Stimulated activated naive CD8-positive, alpha-beta T cell treated with anti-CD3 and anti-CD28 coated beads, Interleukin-15, amount 100 ng/mL, for 72 hours (primary cell): Measurements from ENCODE around the gene AFF2.
"Not testable (repeated sequence)": the region's sequence is repeated elsewhere in the genome, so short reads cannot be mapped to it uniquely, and the experiment has no call there.

Experiments
- ATAC-seq: fragments of 150-1000 bp; cut with Tn5 transposase; 2 replicates; pipeline ENCODE4 v1.10.0; 2021; ENCODE audit warnings: mild to moderate bottlenecking, moderate library complexity
- DNase-seq, 2 donors: peaks; one replicate each; pipeline ENCODE4 v3.0.0; 2021 to 2022
- H3K27ac Mint-ChIP-seq, 2 donors: one replicate each; pipeline ENCODE4 v1.8.0; 2022; ENCODE audit warnings: mild to moderate bottlenecking in 2 of 2, mixed read lengths in 2 of 2, moderate library complexity in 2 of 2
- H3K27me3 Mint-ChIP-seq: one replicate; pipeline ENCODE4 v1.8.0; 2022; ENCODE audit warnings: mixed read lengths
- H3K4me1 Mint-ChIP-seq: one replicate; pipeline ENCODE4 v1.8.0; 2022; ENCODE audit warnings: mild to moderate bottlenecking, mixed read lengths
- H3K4me3 Mint-ChIP-seq, 2 donors: one replicate each; pipeline ENCODE4 v1.8.0; 2022; ENCODE audit warnings: mild to moderate bottlenecking in 2 of 2, mixed read lengths in 2 of 2, moderate library complexity in 1 of 2
- H3K9me3 Mint-ChIP-seq, 2 donors: one replicate each; pipeline ENCODE4 v1.8.0; 2022; ENCODE audit warnings: mixed read lengths in 2 of 2

Gene AFF2

DNA sequence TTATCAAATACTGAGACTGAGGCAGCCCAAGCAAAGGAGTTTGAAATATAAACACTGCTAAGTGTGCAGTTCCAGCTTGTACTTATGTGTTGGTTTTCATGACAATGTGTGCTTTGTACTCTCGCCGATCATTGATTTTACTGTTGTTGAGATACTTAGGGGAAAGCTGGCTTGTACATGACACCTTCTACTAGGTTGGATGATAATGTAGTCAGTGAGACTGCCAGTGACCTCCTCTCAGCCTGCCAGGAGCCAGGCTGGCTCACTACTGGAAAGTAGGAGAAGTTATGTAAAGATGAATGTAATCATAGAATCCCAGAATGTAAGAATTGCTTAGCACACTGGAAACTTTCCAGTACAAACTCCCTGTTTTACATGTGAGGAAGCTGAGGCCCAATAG, 132.0 kb downstream of the AFF2 start:
- Mint-ChIP-seq H3K27me3 (no peaks in the 10 kb centered on the region), H3K27ac (no peak overlapping the region), H3K4me1 (no peaks in the 10 kb centered on the region), H3K4me3 (no peak overlapping the region), H3K9me3 (no peaks in the 10 kb centered on the region)
- DNase-seq: no peak
- no peak for ATAC-seq

DNA sequence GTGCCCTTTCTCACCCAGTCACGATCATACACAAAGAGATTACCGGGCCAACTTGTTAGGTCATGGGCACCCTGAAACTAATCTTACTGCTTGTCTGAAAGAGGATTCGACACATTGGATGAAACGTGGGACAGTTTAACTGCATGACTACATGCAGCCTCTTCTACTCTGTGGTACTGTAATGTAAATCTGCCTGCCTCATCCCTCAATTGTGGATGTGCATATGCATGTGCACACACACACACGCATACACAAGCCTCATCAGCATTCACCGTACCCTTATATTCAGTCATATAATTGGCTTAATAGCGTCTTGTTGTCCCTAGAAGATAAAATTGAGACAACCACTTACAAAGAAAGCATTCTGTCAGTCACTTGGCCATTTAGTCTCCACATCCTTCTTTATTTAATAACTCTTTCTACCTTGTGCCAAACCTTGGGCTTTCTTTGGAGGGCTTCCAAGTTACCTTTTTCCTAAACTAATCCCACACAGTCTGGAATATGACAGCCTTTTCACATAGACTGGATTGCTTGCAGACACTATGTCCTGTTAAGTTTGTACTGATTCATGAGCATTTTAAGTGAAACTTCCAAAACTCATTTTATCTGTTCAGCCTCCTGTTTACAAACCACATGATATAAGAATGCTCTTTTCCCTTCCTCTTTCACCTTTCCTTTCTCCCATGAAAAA, 132.9 kb downstream of the AFF2 start:
- no peak for ATAC-seq
- H3K9me3 Mint-ChIP-seq: peaks cover 5% of the 10 kb centered on the region in 2 donors
- no peaks in the 10 kb centered on the region for H3K4me1 Mint-ChIP-seq
- no peak for DNase-seq
- no peak overlapping the region for H3K4me3 Mint-ChIP-seq
- H3K27ac Mint-ChIP-seq: no peak overlapping the region
- no peaks in the 10 kb centered on the region for H3K27me3 Mint-ChIP-seq

DNA sequence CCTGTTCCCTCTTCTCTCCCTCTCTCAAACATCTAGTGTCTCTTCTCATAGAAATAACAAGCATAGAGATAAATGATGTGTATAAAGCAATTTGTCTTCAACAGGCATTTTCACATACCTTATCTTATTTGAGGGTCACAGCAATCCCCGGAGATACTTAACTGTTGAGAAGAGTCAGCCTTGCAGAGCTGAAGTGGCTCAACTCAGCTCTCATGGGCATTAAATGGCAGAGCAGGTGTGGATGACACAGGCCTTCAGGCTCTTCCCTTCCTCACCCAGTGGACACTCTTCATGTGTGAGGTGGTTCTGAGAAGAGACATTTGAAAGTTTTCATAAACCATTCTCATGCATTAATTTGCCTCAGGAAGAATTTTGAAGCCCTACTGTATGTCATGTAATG, 134.2 kb downstream of the AFF2 start:
- no peak overlapping the region for H3K4me3 Mint-ChIP-seq
- DNase-seq (no peak), ATAC-seq (no peak)
- peaks cover 6 to 7% of the 10 kb centered on the region in 2 donors for H3K9me3 Mint-ChIP-seq
- H3K27me3 Mint-ChIP-seq: no peaks in the 10 kb centered on the region
- no peak overlapping the region for H3K27ac Mint-ChIP-seq
- H3K4me1 Mint-ChIP-seq: no peaks in the 10 kb centered on the region

DNA sequence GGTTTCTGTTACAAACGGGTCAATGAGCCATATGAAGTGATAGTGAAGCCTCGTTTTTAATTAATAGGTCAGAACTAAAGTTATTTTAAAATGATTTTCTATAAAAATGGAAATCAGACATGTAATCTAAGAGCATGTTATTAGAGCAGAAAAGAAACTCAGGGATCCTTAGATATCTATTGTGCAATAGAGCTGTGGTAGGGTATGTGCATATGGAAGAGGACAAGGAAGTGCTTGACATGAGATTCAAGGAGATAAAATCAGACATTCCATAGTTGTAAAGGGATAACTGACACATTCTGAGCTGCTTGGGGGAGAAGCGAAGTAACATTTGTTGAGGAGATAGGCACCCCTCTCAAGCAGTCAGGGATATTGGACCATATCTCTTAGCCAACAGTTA, 143.0 kb downstream of the AFF2 start:
- no peak overlapping the region for H3K27ac Mint-ChIP-seq
- H3K27me3 Mint-ChIP-seq: no peaks in the 10 kb centered on the region
- peaks cover under 1% of the 10 kb centered on the region in 2 donors for H3K9me3 Mint-ChIP-seq
- ATAC-seq (no peak), DNase-seq (no peak)
- no peaks in the 10 kb centered on the region for H3K4me1 Mint-ChIP-seq
- no peak overlapping the region for H3K4me3 Mint-ChIP-seq

DNA sequence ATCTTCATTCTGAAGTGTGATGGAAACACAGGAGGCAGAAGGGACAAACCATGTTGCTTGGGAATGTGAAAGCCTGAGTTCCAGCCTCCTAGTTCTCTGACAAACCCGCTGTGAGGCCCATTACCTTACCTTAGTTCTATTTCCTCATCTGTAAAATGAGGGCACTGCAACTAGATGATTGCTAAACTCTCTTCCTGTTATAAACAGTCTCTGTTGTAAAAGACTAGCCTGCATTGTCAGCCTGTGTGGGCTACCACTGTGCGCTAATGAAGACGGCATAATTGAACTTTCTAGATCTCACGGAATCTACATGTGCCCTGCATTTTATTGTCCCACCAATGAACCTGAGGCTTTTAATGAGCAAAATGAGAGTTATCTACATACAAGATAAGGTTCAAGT, 147.2 kb downstream of the AFF2 start:
- H3K27me3 Mint-ChIP-seq: no peaks in the 10 kb centered on the region
- no peak overlapping the region for H3K27ac Mint-ChIP-seq
- DNase-seq (no peak), ATAC-seq (no peak)
- no peaks in the 10 kb centered on the region for H3K4me1 Mint-ChIP-seq
- H3K9me3 Mint-ChIP-seq: no peaks in the 10 kb centered on the region
- no peak overlapping the region for H3K4me3 Mint-ChIP-seq

DNA sequence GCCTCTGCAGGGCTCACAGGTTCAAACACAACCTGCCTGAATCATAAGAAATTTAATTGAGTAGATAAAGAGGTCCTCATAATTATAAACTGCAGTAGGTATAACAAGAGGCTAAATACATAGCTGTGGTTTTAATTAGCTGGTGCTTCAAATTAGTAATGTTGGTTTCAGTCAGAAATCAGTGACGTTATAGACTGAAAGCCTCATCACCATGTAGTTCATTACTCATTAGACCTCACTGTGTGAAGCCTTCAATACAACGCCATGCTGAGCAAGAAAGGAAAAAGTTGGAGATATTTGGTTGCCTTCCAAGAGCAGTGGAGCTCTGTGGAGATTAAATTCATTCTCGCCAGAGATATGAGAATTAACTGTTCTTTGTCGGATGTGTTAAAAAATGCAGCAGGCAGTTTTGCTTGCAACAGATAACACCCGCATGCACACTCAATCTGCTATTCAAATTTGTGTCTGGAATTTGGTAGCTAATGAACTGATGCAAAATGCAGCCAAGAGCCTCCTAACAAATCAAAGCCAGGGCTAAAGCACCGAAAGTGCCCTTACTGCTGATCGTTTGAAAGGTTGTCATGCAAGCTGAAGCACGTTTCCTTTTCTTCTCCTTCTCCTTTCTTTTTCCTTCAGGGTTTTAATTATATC, 148.9 kb downstream of the AFF2 start:
- Mint-ChIP-seq H3K27me3 (no peaks in the 10 kb centered on the region), H3K27ac (no peak overlapping the region), H3K4me1 (no peaks in the 10 kb centered on the region), H3K4me3 (no peak overlapping the region), H3K9me3 (no peaks in the 10 kb centered on the region)
- DNase-seq (no peak), ATAC-seq (no peak)

DNA sequence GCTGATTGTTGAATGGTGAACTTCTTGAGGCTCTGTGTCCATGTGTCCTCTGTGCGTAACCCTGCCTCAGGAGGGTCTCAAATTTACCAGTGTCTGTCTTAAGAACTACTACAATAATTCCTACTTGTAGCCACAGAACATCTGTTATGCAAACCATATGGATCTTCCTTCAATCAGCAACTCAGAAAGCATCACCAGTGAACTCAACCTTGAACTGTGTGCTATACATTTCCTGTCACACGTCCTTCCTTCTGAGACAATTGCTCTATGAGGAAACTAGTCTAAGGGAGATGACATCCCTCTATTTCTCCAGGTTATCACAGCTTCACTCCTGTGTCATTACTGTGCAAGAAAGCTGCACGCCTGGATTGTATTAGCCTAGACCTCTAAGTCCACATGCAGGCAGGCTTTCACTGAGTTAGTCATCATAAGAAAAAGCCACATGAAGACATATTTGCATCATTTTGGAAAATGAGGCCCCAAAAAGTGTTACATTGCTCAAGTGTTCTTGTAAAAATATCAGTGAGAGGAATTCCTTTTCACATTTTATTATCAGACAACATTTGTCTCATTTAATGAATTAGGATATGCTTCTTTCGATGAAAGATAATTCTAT, 157.8 kb downstream of the AFF2 start:
- Mint-ChIP-seq H3K9me3 (no peaks in the 10 kb centered on the region), H3K4me1 (no peaks in the 10 kb centered on the region), H3K4me3 (no peak overlapping the region), H3K27me3 (no peaks in the 10 kb centered on the region), H3K27ac (no peak overlapping the region)
- DNase-seq (no peak), ATAC-seq (no peak)

DNA sequence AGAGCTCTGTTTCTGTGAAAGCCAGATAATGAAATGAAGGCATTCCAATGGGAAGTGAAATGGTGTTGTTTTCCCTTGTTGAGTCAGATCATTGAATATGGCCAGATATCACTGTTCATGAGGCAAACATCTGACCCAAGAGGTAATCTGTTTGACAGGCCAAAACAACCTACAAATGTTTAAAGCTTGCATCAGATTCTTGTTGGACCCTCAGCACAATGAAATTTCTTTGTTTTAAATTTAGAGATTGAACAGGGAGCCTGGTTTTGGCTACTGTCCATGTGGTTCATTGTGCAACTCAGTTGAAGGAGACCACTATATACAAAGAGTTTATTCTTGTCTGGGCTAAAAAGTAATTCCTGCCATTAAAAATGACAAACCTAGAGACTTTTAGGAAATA, 159.1 kb downstream of the AFF2 start:
- no peak for DNase-seq
- no peaks in the 10 kb centered on the region for H3K9me3 Mint-ChIP-seq
- no peak for ATAC-seq
- H3K27ac Mint-ChIP-seq: no peak overlapping the region
- no peak overlapping the region for H3K4me3 Mint-ChIP-seq
- H3K4me1 Mint-ChIP-seq: no peaks in the 10 kb centered on the region
- no peaks in the 10 kb centered on the region for H3K27me3 Mint-ChIP-seq

DNA sequence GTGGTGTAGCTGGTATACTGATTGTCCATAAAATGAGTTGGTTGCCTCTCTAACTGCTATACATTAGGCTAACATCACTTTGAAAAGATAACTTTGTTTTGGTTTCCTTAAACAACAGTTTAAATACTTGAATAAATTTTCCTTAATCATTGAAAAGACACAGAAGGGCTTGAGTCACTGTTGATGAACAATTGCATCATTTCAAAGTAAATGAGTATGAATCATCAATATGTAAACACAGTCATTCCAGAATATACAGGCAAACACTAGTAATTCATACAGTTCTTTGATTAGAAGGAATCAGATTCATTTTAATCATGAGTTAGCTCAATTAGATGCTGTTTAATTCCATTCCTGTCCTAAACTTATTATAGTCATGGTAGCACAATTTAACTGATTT, 160.6 kb downstream of the AFF2 start:
- no peak for ATAC-seq
- DNase-seq: no peak

DNA sequence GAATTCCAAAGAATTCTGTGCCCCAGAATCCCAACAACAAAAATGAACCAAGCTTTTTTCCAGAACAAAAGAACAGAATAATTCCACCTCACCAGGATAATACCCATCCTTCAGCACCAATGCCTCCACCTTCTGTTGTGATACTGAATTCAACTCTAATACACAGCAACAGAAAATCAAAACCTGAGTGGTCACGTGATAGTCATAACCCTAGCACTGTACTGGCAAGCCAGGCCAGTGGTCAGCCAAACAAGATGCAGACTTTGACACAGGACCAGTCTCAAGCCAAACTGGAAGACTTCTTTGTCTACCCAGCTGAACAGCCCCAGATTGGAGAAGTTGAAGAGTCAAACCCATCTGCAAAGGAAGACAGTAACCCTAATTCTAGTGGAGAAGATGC, 161.6 kb downstream of the AFF2 start:
- DNase-seq (no peak), ATAC-seq (no peak)
- Mint-ChIP-seq H3K4me1 (no peaks in the 10 kb centered on the region), H3K4me3 (no peak overlapping the region), H3K9me3 (peaks cover 0 to 8% of the 10 kb centered on the region in 2 donors), H3K27ac (no peak overlapping the region), H3K27me3 (no peaks in the 10 kb centered on the region)

More for the DNA sequence above, 160.6 kb downstream of the AFF2 start:
- Mint-ChIP-seq H3K9me3 (peaks cover 0 to 8% of the 10 kb centered on the region in 2 donors), H3K4me3 (no peak overlapping the region), H3K4me1 (no peaks in the 10 kb centered on the region), H3K27ac (peak overlapping the region in 1 of 2 donors; percentile 82), H3K27me3 (no peaks in the 10 kb centered on the region)

DNA sequence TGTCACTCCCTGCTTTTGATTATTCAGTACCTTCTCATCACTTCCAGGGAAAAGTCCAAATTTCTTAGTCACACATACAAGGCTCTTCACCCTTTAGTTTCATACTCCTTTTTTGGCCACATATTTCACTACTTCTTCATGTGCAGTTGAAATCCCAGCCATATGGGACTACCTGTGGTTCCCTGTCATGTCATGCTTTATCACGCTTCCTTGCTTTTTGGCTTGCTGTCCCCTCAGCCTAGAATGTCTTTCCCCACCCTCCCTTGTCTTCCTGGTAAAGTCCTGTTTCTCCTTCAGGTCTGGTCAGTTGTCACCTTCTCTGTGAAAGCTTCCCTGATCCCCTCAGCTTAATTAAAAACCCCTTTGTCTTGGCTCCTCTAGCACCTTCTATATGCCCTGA, 163.8 kb downstream of the AFF2 start:
- Mint-ChIP-seq H3K4me3 (no peak overlapping the region), H3K27me3 (no peaks in the 10 kb centered on the region), H3K9me3 (peaks cover 0 to 15% of the 10 kb centered on the region in 2 donors), H3K27ac (no peak overlapping the region), H3K4me1 (no peaks in the 10 kb centered on the region)
- no peak for DNase-seq
- no peak for ATAC-seq

DNA sequence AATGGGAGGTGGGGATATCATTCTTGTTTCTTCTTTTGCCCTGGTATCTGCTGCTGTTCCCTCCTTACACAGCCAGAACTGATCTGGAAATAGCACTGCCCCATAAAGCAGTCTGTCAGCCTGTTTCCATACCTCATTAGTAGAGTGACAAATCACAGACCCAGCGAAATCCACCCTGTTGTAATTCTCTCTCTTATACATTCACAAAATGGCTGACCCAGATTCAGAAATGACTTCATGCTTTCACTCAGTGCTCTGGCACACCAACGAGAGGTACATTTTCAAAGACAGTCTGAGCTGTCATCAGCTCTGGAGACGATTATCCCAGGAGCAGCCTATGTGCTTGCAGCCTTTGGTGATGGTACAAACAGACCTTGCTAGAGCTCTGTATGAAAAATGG, 164.6 kb downstream of the AFF2 start:
- Mint-ChIP-seq H3K27ac (no peak overlapping the region), H3K27me3 (no peaks in the 10 kb centered on the region), H3K4me3 (no peak overlapping the region), H3K4me1 (no peaks in the 10 kb centered on the region), H3K9me3 (peaks cover 0 to 20% of the 10 kb centered on the region in 2 donors)
- no peak for ATAC-seq
- DNase-seq: no peak

DNA sequence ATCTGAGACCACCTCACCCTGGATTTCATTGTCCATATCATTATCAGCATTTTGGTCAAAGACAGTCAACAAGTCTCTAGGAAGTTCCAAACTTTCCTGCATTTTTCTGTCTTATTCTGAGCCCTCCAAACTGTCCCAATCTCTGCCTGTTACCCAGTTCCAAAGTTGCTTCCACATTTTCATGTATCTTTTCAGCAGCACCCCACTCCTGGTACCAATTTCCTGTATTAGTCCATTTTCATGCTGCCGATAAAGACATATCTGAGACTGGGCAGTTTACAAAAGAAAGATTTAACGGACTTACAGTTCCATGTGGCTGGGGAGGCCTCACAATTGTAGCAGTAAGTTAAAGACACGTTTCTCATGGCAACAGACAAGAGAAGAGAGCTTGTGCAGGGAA, 168.8 kb downstream of the AFF2 start:
- H3K4me1 Mint-ChIP-seq, H3K27me3 Mint-ChIP-seq, H3K4me3 Mint-ChIP-seq, DNase-seq, H3K27ac Mint-ChIP-seq, ATAC-seq: not testable (repeated sequence)
- H3K9me3 Mint-ChIP-seq: peaks cover 0 to 24% of the 10 kb centered on the region in 2 donors

DNA sequence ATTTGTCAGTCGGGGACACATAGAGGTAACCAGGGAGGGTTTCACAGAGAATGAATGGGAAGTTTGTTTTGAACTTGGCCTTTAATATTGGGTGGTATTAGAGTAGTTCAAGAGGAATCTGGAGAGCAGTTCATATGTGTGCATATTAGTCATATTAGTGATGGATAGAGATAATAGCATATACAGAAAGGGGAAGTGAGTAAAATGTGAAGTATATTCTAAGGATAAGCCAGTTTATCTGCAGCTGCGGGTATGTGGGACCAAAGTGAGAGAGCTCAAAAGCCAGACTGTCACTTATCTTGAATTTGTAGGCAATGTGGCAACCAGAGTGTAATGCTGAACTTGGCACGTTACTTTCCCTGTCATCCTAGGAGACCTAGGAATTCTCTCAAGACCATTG, 169.9 kb downstream of the AFF2 start:
- no peaks in the 10 kb centered on the region for H3K4me1 Mint-ChIP-seq
- no peak overlapping the region for H3K4me3 Mint-ChIP-seq
- ATAC-seq (no peak), DNase-seq (no peak)
- no peak overlapping the region for H3K27ac Mint-ChIP-seq
- H3K9me3 Mint-ChIP-seq: peaks cover 0 to 19% of the 10 kb centered on the region in 2 donors
- H3K27me3 Mint-ChIP-seq: no peaks in the 10 kb centered on the region

DNA sequence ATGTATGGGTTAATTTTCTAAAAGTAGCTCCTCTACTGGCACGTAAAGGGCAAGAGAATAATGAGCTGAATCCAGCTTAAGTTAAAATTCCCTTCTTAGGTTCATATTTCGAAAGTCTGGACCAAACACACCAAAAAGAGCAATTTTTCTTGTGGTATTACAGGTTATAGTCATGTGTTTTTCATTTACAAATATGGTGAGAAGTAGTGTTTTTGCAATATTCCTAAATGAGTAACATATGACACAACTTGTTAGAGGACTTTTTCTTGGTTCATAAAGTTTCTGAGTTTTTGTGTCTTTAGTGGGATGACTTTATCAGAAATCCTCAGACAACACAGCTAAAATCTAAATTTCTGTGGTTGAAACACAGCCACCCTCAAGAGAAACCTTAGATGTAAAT, 172.1 kb downstream of the AFF2 start:
- Mint-ChIP-seq H3K4me3 (no peak overlapping the region), H3K9me3 (peaks cover 0 to 10% of the 10 kb centered on the region in 2 donors), H3K4me1 (no peaks in the 10 kb centered on the region), H3K27ac (no peak overlapping the region), H3K27me3 (no peaks in the 10 kb centered on the region)
- ATAC-seq: no peak
- no peak for DNase-seq

DNA sequence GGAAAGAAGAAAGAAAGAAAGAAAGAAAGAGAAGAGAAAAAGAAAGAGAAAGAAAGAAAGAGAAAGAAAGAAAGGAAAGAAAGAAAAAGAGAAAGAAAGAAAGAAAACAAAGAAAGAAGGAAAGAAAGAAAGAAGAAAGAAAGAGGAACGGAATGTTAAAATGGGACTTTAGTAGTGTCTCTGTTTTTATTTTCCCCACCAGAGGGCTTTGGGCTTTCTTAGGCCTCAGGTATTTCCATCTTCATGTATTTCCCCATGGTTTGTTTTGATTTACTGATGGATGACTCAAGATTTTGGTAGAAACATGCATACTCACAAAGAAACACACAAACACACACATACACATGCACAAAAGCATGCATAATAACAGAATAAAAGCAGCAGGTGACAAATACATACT, 181.2 kb downstream of the AFF2 start:
- ATAC-seq (no peak), DNase-seq (no peak)
- H3K9me3 Mint-ChIP-seq: no peaks in the 10 kb centered on the region
- peak overlapping the region in 1 of 2 donors; percentile 55 for H3K27ac Mint-ChIP-seq
- H3K4me1 Mint-ChIP-seq: no peaks in the 10 kb centered on the region
- H3K4me3 Mint-ChIP-seq: no peak overlapping the region
- no peaks in the 10 kb centered on the region for H3K27me3 Mint-ChIP-seq
